Stimulated activated naive B cell treated with anti-CD40 and anti-IgM and Interleukin-4, amounts not matched to agents 10 μg/mL and 1 μg/mL and 100 μg/mL, for 72 hours (primary cell): Measurements from ENCODE around the gene UGT1A8.
"Not testable (repeated sequence)": the region's sequence is repeated elsewhere in the genome, so short reads cannot be mapped to it uniquely, and the experiment has no call there.

ENCODE experiments used
- ATAC-seq, 2 donors: fragments of 150-1000 bp; cut with Tn5 transposase; replicated peaks; 2 replicates each; pipeline ENCODE4 v1.10.0; 2021; ENCODE audit warnings: moderate library complexity in 1 of 2
- DNase-seq: peaks from one replicate; pipeline ENCODE4 v3.0.0; 2021
- H3K27ac Mint-ChIP-seq: one replicate; pipeline ENCODE4 v1.8.0; 2022; ENCODE audit warnings: mild to moderate bottlenecking, mixed read lengths
- H3K27me3 Mint-ChIP-seq, 2 donors: one replicate each; pipeline ENCODE4 v1.8.0; 2022; ENCODE audit warnings: mixed read lengths in 2 of 2
- H3K36me3 Mint-ChIP-seq, 2 donors: one replicate each; pipeline ENCODE4 v1.8.0; 2022; ENCODE audit warnings: mixed read lengths in 2 of 2, mild to moderate bottlenecking in 1 of 2
- H3K4me1 Mint-ChIP-seq, 2 donors: one replicate each; pipeline ENCODE4 v1.8.0; 2022; ENCODE audit warnings: mixed read lengths in 2 of 2, mild to moderate bottlenecking in 1 of 2
- H3K4me3 Mint-ChIP-seq, 2 donors: one replicate each; pipeline ENCODE4 v1.8.0; 2022; ENCODE audit warnings: mild to moderate bottlenecking in 2 of 2, mixed read lengths in 2 of 2, moderate library complexity in 1 of 2
- H3K9me3 Mint-ChIP-seq, 2 donors: one replicate each; pipeline ENCODE4 v1.8.0; 2022; ENCODE audit warnings: mixed read lengths in 2 of 2, mild to moderate bottlenecking in 1 of 2

UGT1A8 gene

DNA sequence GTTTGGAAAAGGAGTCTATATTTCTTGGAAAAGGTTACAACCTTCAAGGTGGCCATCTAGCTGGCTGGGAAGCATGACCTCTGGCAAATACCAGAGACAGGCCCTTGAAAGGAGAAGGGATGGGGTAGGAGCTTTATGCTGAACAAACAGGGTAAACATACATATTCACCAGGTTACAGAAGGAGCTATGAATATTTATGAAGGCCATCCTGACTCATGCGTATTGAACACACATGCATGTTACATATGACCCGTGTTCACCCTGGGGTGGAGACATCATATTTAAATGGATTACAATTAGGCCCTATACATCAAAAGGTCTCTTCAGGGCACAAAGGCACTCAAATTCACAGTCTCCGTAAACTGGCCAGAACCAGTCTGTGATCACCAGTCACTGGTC lies 38.5 kb downstream of the UGT1A8 start:
- H3K27me3 Mint-ChIP-seq = peaks cover 17 to 22% of the 10 kb centered on the region in 2 donors
- H3K27ac Mint-ChIP-seq, H3K9me3 Mint-ChIP-seq, H3K4me1 Mint-ChIP-seq, H3K36me3 Mint-ChIP-seq, H3K4me3 Mint-ChIP-seq, DNase-seq, ATAC-seq: not testable (repeated sequence)

DNA sequence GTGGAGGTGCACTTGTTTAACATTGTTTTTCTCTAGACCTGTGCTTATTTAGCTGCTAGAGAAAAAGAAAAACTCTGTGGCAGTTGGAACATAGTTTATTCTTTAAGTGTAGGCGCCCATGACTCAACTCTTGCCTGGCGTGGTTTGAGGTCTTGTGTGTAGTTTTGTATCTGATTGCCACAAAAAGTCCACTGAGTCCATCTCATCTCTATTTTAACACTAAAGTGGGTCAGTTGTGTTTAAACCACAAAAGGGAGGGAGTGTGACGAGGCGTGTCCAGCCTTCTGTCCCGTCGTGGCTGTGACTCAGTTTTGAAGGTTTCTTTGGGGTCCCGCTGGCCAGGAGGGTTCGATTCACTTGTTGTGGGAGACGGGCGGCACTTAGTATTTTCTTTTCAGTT lies 39.0 kb downstream of the UGT1A8 start:
- peaks cover 22 to 26% of the 10 kb centered on the region in 2 donors for H3K27me3 Mint-ChIP-seq
- ATAC-seq (no peak), DNase-seq (no peak)
- no peak overlapping the region for H3K27ac Mint-ChIP-seq
- no peaks in the 10 kb centered on the region for H3K4me1 Mint-ChIP-seq
- peaks cover 0 to 3% of the 10 kb centered on the region in 2 donors for H3K36me3 Mint-ChIP-seq
- H3K4me3 Mint-ChIP-seq = no peak overlapping the region
- H3K9me3 Mint-ChIP-seq = no peaks in the 10 kb centered on the region

GRCh38 chr2:233658610-233659009 lies 41.2 kb downstream of the UGT1A8 start:
- ATAC-seq = no peak
- no peak overlapping the region for H3K4me3 Mint-ChIP-seq
- H3K9me3 Mint-ChIP-seq = no peaks in the 10 kb centered on the region
- no peak overlapping the region for H3K27ac Mint-ChIP-seq
- H3K36me3 Mint-ChIP-seq = peaks cover 0 to 3% of the 10 kb centered on the region in 2 donors
- H3K27me3 Mint-ChIP-seq = peaks cover 16 to 29% of the 10 kb centered on the region in 2 donors
- no peak for DNase-seq
- H3K4me1 Mint-ChIP-seq = no peaks in the 10 kb centered on the region

GRCh38 chr2:233663911-233664310 lies 46.5 kb downstream of the UGT1A8 start:
- DNase-seq (no peak), ATAC-seq (no peak)
- H3K36me3 Mint-ChIP-seq = no peaks in the 10 kb centered on the region
- no peak overlapping the region for H3K27ac Mint-ChIP-seq
- H3K9me3 Mint-ChIP-seq = peaks cover 0 to 6% of the 10 kb centered on the region in 2 donors
- H3K4me1 Mint-ChIP-seq = no peaks in the 10 kb centered on the region
- peaks cover 22 to 24% of the 10 kb centered on the region in 2 donors for H3K27me3 Mint-ChIP-seq
- H3K4me3 Mint-ChIP-seq = no peak overlapping the region

GRCh38 chr2:233668605-233669260 lies 51.3 kb downstream of the UGT1A8 start:
- Mint-ChIP-seq H3K27me3 (peaks cover 8 to 21% of the 10 kb centered on the region in 2 donors), H3K9me3 (peaks cover 0 to 8% of the 10 kb centered on the region in 2 donors), H3K4me1 (no peaks in the 10 kb centered on the region), H3K36me3 (no peaks in the 10 kb centered on the region), H3K27ac (no peak overlapping the region), H3K4me3 (no peak overlapping the region)
- DNase-seq = no peak
- no peak for ATAC-seq

- ATAC-seq (no peak), DNase-seq (no peak)
- Mint-ChIP-seq H3K27ac (no peak within 1 kb of the TSS), H3K4me3 (no peak within 1 kb of the TSS), H3K27me3 (peaks cover 8 to 22% of the 10 kb centered on the region in 2 donors), H3K4me1 (no peaks in the 10 kb centered on the region), H3K36me3 (no peaks in the 10 kb centered on the region), H3K9me3 (peaks cover 0 to 8% of the 10 kb centered on the region in 2 donors)
These were observed 54.1 kb downstream of the UGT1A8 start, which contains the start of gene UGT1A9 for GRCh38 chr2:233671290-233672161. Gene UGT1A9 (plus strand): TSS chr2:233671898. CDS start chr2:233671935, 37 bp downstream.

GRCh38 chr2:233672886-233673285 lies 55.5 kb downstream of the UGT1A8 start:
- Mint-ChIP-seq H3K4me1 (no peaks in the 10 kb centered on the region), H3K4me3 (no peak overlapping the region), H3K36me3 (no peaks in the 10 kb centered on the region), H3K27me3 (peaks cover 8 to 29% of the 10 kb centered on the region in 2 donors), H3K9me3 (peaks cover 0 to 8% of the 10 kb centered on the region in 2 donors), H3K27ac (no peak overlapping the region)
- ATAC-seq (no peak), DNase-seq (no peak)

- peaks cover 8 to 25% of the 10 kb centered on the region in 2 donors for H3K27me3 Mint-ChIP-seq
- no peaks in the 10 kb centered on the region for H3K4me1 Mint-ChIP-seq
- no peak for ATAC-seq
- H3K9me3 Mint-ChIP-seq = peaks cover 0 to 2% of the 10 kb centered on the region in 2 donors
- no peak overlapping the region for H3K4me3 Mint-ChIP-seq
- no peaks in the 10 kb centered on the region for H3K36me3 Mint-ChIP-seq
- no peak for DNase-seq
- H3K27ac Mint-ChIP-seq = no peak overlapping the region
These were observed 56.5 kb downstream of the UGT1A8 start for GRCh38 chr2:233673896-233674295.

DNA sequence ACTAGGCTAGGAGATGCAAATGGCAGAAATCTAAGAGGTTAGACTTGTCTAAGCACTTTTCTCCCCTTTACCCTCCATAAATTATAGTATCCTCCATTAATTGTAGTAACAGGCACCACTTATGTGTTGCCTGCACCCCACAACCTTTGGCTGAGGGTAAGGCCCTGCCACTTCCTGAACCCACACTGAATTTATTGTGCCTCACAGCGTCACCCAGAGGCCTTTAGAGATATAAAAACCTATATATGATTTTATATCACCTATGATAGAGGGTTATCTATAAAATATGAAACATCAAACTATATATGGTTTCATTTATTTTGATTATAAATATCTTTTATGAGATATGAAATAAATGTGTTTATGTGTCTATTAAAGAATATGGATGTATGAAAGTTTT lies 56.9 kb downstream of the UGT1A8 start:
- no peak overlapping the region for H3K4me3 Mint-ChIP-seq
- H3K4me1 Mint-ChIP-seq = no peaks in the 10 kb centered on the region
- no peaks in the 10 kb centered on the region for H3K36me3 Mint-ChIP-seq
- peaks cover 0 to 2% of the 10 kb centered on the region in 2 donors for H3K9me3 Mint-ChIP-seq
- no peak for ATAC-seq
- H3K27ac Mint-ChIP-seq = no peak overlapping the region
- DNase-seq = no peak
- peaks cover 8 to 28% of the 10 kb centered on the region in 2 donors for H3K27me3 Mint-ChIP-seq

DNA sequence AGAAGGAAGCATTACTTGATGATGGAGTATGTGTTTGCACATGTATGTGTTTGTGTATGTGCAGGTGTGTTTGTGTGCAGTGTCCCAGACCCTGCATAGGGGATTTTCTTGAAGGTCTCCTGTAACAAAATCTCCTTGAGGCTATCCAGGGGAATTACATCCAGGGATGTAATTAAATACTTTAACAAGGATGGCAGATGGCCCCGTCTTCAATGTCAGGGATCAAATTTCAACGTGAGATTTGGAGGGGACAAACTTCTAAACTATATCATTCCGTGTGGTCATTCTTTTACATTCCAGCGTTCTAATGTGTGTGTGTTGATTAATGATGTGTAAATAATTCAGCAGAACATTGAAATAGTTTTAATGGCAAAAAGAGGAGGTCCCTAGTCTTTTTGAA lies 57.6 kb downstream of the UGT1A8 start:
- peaks cover 12 to 28% of the 10 kb centered on the region in 2 donors for H3K27me3 Mint-ChIP-seq
- H3K4me3 Mint-ChIP-seq = no peak overlapping the region
- H3K9me3 Mint-ChIP-seq = peaks cover 0 to 2% of the 10 kb centered on the region in 2 donors
- ATAC-seq = no peak
- no peak overlapping the region for H3K27ac Mint-ChIP-seq
- H3K4me1 Mint-ChIP-seq = no peaks in the 10 kb centered on the region
- no peaks in the 10 kb centered on the region for H3K36me3 Mint-ChIP-seq
- no peak for DNase-seq

GRCh38 chr2:233676046-233676445 lies 58.6 kb downstream of the UGT1A8 start:
- ATAC-seq = no peak
- no peak for DNase-seq
- peaks cover 7 to 23% of the 10 kb centered on the region in 2 donors for H3K27me3 Mint-ChIP-seq
- no peak overlapping the region for H3K27ac Mint-ChIP-seq
- no peaks in the 10 kb centered on the region for H3K36me3 Mint-ChIP-seq
- H3K4me3 Mint-ChIP-seq = no peak overlapping the region
- peaks cover 0 to 2% of the 10 kb centered on the region in 2 donors for H3K9me3 Mint-ChIP-seq
- no peaks in the 10 kb centered on the region for H3K4me1 Mint-ChIP-seq

DNA sequence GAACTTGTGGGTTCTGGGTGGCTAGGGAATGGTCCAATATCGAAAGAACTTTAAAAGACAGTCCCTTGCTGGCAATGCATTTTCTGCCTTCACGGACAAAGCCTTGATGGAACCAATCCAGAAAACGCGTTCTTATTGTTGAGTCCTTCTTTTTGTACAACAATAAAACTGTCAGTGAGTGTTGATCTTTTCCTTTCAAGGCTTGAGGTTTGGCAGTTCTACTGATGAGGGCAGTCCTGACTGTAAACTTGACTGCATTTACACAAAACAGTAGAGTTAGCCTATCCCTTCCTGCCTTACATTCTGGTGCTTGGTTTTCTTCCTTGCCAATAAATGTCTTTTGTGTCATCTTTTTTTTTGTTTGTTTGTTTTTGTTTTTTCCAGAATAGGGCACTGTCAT lies 61.8 kb downstream of the UGT1A8 start:
- Mint-ChIP-seq H3K27ac (no peak overlapping the region), H3K9me3 (no peaks in the 10 kb centered on the region), H3K36me3 (no peaks in the 10 kb centered on the region), H3K4me3 (no peak overlapping the region), H3K27me3 (peaks cover 5 to 13% of the 10 kb centered on the region in 2 donors), H3K4me1 (peaks cover 0 to 3% of the 10 kb centered on the region in 2 donors)
- ATAC-seq (no peak), DNase-seq (no peak)

- no peak for ATAC-seq
- H3K9me3 Mint-ChIP-seq = no peaks in the 10 kb centered on the region
- H3K36me3 Mint-ChIP-seq = no peaks in the 10 kb centered on the region
- peaks cover 0 to 3% of the 10 kb centered on the region in 2 donors for H3K4me1 Mint-ChIP-seq
- DNase-seq = no peak
- no peak overlapping the region for H3K27ac Mint-ChIP-seq
- H3K27me3 Mint-ChIP-seq = peaks cover 5 to 13% of the 10 kb centered on the region in 2 donors
- H3K4me3 Mint-ChIP-seq = no peak overlapping the region
These were observed 63.1 kb downstream of the UGT1A8 start for GRCh38 chr2:233680361-233681045.

DNA sequence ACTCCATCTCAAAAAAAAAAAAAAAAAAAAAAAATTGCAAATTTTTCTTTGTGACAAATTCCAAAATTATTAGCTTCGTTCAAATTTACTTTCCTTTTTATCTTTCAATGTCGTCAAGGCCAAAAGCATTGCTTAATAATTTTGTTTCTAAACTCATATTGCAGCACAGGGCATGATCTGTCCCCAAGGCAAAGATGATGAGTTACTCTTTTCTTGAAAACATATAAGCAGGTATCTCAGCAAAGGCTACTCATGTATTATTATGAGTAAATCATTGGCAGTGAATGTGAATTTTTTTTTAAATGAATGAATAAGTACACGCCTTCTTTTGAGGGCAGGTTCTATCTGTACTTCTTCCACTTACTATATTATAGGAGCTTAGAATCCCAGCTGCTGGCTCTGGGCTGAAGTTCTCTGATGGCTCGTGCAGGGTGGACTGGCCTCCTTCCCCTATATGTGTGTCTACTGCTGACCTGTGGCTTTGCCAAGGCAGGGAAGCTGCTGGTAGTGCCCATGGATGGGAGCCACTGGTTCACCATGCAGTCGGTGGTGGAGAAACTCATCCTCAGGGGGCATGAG lies 64.2 kb downstream of the UGT1A8 start, which contains the start of gene UGT1A7:
Gene UGT1A7, plus strand, starts transcription at position 381 of the 579 bp plus-strand sequence. Its CDS starts 37 bp downstream, at position 418.
- Mint-ChIP-seq H3K9me3 (no peaks in the 10 kb centered on the region), H3K36me3 (peaks cover 0 to under 1% of the 10 kb centered on the region in 2 donors)

More for the DNA sequence above, 64.2 kb downstream of the UGT1A8 start, which contains the start of gene UGT1A7:
- Mint-ChIP-seq H3K4me3 (no peak within 1 kb of the TSS), H3K4me1 (peaks cover 0 to 3% of the 10 kb centered on the region in 2 donors), H3K27me3 (peaks cover 5 to 11% of the 10 kb centered on the region in 2 donors), H3K27ac (no peak within 1 kb of the TSS)
- DNase-seq (no peak), ATAC-seq (no peak)
